Colonic mucosa (tissue), 4 donors: ENCODE results near the gene APOOL. TPM values are rescaled to one million over a fixed set of nuclear protein-coding genes. Genes with fewer than 3 reads are reported as not detected.
"Not testable (repeated sequence)": the region's sequence is repeated elsewhere in the genome, so short reads cannot be mapped to it uniquely, and the experiment has no call there.

Experiments used
- DNase-seq: peaks from one replicate; pipeline ENCODE4 v3.0.0-alpha.2; 2020
- H3K27ac ChIP-seq: fragments of 200-600 bp; one replicate; pipeline ENCODE4 v1.8.0; 2021
- H3K27me3 ChIP-seq: fragments of 200-600 bp; one replicate; pipeline ENCODE4 v1.8.0; 2021
- H3K36me3 ChIP-seq: fragments of 200-600 bp; one replicate; pipeline ENCODE4 v1.8.0; 2021
- H3K4me1 ChIP-seq: fragments of 200-600 bp; one replicate; pipeline ENCODE4 v1.8.0; 2021; ENCODE audit warnings: mild to moderate bottlenecking
- H3K4me3 ChIP-seq: fragments of 200-600 bp; one replicate; pipeline ENCODE4 v1.8.0; 2021
- H3K9ac ChIP-seq, 2 donors: one replicate each; pipeline ENCODE4 v1.7.0; 2013; ENCODE audit warnings: control low read depth in 2 of 2, low read depth in 2 of 2, low read length in 2 of 2
- H3K9me3 ChIP-seq: fragments of 200-600 bp; one replicate; pipeline ENCODE4 v1.8.0; 2021
- CTCF ChIP-seq: fragments of 200-600 bp; IDR thresholded peaks from one replicate; pipeline ENCODE4 v1.8.0; 2022; ENCODE audit warnings: antibody characterized with exemption, mild to moderate bottlenecking
- intact Hi-C: fragments of 100-400 bp; cut with DNase I; formaldehyde crosslinking; loops from one replicate; pipeline ENCODE4 v1.14.1; 2022
- total RNA-seq, 2 donors: library from RNA; stranded (reverse); fragmentation: NEBNext Ultra II Directional in 1 of 2; extraction: Animal tissue kit (Norgen Biotek cat#: 25700) in 1 of 2; gene quantifications; one replicate each; pipeline ENCODE4 v1.2.1, GENCODE V29; 2021
- donor health status: healthy.
- donor health status: DM: no; HTN: no; CAD: no.
- donor health status: DM: no; HTN: no; CAD: no.

APOOL gene
- total RNA-seq, 2 donors from 2014 or later: 22.3 to 31.9 TPM

- H3K27ac ChIP-seq: no peak overlapping the region
- no peak for TF ChIP-seq CTCF
- H3K9ac ChIP-seq: no peak overlapping the region
- DNase-seq: no peak
- intact Hi-C loops: loop anchor here (5.0 kb wide), 1 partner anchor 319 kb away; no protein-coding TSS in a partner anchor
- H3K27me3 ChIP-seq: no peaks in the 10 kb centered on the region
- H3K4me3 ChIP-seq: no peak overlapping the region
- H3K4me1 ChIP-seq: no peaks in the 10 kb centered on the region
- H3K9me3 ChIP-seq: no peaks in the 10 kb centered on the region
- H3K36me3 ChIP-seq: no peaks in the 10 kb centered on the region
These were observed 48.0 kb downstream of the APOOL start for GRCh38 chrX:85051627-85052026.

GRCh38 chrX:85052205-85052604 is 48.5 kb downstream of the APOOL start:
- no peak for DNase-seq
- Histone ChIP-seq H3K9ac (no peak overlapping the region), H3K27ac (no peak overlapping the region), H3K27me3 (no peaks in the 10 kb centered on the region), H3K4me3 (no peak overlapping the region), H3K36me3 (no peaks in the 10 kb centered on the region), H3K9me3 (no peaks in the 10 kb centered on the region), H3K4me1 (no peaks in the 10 kb centered on the region)
- intact Hi-C loops: loop anchor here (5.0 kb wide), 1 partner anchor 320 kb away; no protein-coding TSS in a partner anchor
- TF ChIP-seq CTCF: no peak

- H3K9me3 ChIP-seq: no peaks in the 10 kb centered on the region
- no peak overlapping the region for H3K27ac ChIP-seq
- intact Hi-C loops: loop anchor here (5.0 kb wide), 1 partner anchor 320 kb away; no protein-coding TSS in a partner anchor
- no peaks in the 10 kb centered on the region for H3K4me1 ChIP-seq
- H3K27me3 ChIP-seq: no peaks in the 10 kb centered on the region
- H3K9ac ChIP-seq: no peak overlapping the region
- no peak for TF ChIP-seq CTCF
- DNase-seq: no peak
- H3K36me3 ChIP-seq: no peaks in the 10 kb centered on the region
- H3K4me3 ChIP-seq: no peak overlapping the region
These were observed 49.1 kb downstream of the APOOL start for GRCh38 chrX:85052636-85053343.

- Histone ChIP-seq H3K27me3 (no peaks in the 10 kb centered on the region), H3K36me3 (no peaks in the 10 kb centered on the region), H3K9me3 (no peaks in the 10 kb centered on the region), H3K4me1 (no peaks in the 10 kb centered on the region), H3K9ac (no peak overlapping the region), H3K27ac (no peak overlapping the region), H3K4me3 (no peak overlapping the region)
- intact Hi-C loops: no loop called here
- TF ChIP-seq CTCF: no peak
- no peak for DNase-seq
These were observed 62.0 kb downstream of the APOOL start for GRCh38 chrX:85065512-85066198.

- intact Hi-C loops, H3K36me3 ChIP-seq, DNase-seq: not testable (repeated sequence)
These were observed 73.6 kb downstream of the APOOL start for GRCh38 chrX:85077247-85077646.

More at GRCh38 chrX:85077247-85077646, 73.6 kb downstream of the APOOL start:
- not testable (repeated sequence) for H3K9ac ChIP-seq, H3K4me1 ChIP-seq, H3K9me3 ChIP-seq, H3K27ac ChIP-seq, H3K4me3 ChIP-seq, H3K27me3 ChIP-seq
